Stomach (tissue), 4 donors: ENCODE data around the gene RSRC1.

Experiments
- CTCF ChIP-seq, 7 experiments: fragments of 450-650 bp in 4 of 7; fragments of 200-600 bp in 3 of 7; sonication (generic) in 3 of 7; IDR thresholded peaks; one replicate each; pipeline ENCODE4 v1.5.1; 2016 to 2019; ENCODE audit warnings: antibody characterized with exemption in 7 of 7, control low read depth in 2 of 7, mild to moderate bottlenecking in 1 of 7
- POLR2A ChIP-seq, 4 donors: fragments of 450-650 bp; IDR thresholded peaks; one replicate each; pipeline ENCODE4 v1.6.1; 2016; ENCODE audit warnings: antibody characterized with exemption in 4 of 4, control low read depth in 2 of 4, mild to moderate bottlenecking in 1 of 4, moderate library complexity in 1 of 4

DNA sequence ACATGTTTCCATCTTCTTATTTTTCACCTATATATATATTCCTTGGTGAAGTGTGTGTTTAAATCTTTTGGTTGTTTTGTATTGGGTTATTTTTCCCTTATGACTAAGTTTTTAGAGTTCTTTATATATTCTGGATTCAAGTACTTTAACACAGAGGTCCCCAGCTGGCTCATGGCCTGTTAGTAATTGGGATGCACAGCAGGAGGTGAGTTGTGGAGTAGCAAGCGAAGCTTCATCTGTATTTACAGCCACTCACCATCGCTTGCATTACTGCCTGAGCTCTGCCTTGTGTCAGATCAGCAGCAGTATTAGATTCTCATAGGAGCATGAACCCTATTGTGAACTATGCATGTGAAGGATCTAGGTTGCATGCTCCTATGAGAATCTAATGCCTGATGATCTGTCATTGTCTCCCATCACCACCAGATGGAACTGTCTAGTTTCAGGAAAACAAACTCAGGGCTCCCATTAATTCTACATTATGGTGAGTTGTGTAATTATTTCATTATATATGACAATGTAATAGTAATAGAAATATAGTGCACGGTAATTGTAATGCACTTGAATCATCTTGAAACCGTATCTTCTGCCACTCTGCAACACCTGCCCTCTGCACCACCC lies 151.6 kb downstream of the RSRC1 start:
- TF ChIP-seq CTCF (IDR thresholded peaks at IDR 0.05) (no peak), POLR2A (IDR thresholded peaks at IDR 0.05) (no peak)
